Measurements from ENCODE around the gene PFN1.

DNA sequence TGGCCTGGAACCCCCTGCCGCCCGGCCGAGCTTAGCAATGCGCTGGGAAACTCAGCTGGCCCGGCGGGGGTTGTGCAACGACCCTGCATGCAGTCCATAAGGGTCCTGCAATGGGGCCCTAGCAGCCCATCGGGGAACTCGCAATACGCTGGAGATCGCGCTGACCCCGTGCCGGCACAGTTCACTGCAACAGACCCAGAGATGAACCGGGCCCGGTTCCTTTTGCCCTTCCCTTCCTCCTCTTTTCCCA is 8.9 kb downstream of the PFN1 start:
- TF ChIP-seq, protein P1, sequence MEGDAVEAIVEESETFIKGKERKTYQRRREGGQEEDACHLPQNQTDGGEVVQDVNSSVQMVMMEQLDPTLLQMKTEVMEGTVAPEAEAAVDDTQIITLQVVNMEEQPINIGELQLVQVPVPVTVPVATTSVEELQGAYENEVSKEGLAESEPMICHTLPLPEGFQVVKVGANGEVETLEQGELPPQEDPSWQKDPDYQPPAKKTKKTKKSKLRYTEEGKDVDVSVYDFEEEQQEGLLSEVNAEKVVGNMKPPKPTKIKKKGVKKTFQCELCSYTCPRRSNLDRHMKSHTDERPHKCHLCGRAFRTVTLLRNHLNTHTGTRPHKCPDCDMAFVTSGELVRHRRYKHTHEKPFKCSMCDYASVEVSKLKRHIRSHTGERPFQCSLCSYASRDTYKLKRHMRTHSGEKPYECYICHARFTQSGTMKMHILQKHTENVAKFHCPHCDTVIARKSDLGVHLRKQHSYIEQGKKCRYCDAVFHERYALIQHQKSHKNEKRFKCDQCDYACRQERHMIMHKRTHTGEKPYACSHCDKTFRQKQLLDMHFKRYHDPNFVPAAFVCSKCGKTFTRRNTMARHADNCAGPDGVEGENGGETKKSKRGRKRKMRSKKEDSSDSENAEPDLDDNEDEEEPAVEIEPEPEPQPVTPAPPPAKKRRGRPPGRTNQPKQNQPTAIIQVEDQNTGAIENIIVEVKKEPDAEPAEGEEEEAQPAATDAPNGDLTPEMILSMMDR (conservative IDR thresholded peaks at IDR 0.05): no peak
- no peak for TF ChIP-seq EZH2 (IDR thresholded peaks at IDR 0.05; ENCODE audit: low read depth)

All from PC-9 (cell line).